HG03095 (cell line): ENCODE data around the gene IYD.

ENCODE experiments used
- ATAC-seq: cut with Tn5 transposase; IDR thresholded peaks from one replicate; pipeline ENCODE4 v1.9.1; 2021; ENCODE audit warnings: moderate library complexity; ENCODE audit not compliant: unreplicated experiment

Gene IYD

GRCh38 chr6:150394053-150394898, 25.5 kb downstream of the IYD start:
- no peak for ATAC-seq

- no peak for ATAC-seq
Measured at GRCh38 chr6:150394899-150395295, 26.1 kb downstream of the IYD start.

GRCh38 chr6:150395388-150396009, 26.7 kb downstream of the IYD start:
- no peak for ATAC-seq

GRCh38 chr6:150403458-150404246, 34.8 kb downstream of the IYD start:
- ATAC-seq = no peak

GRCh38 chr6:150406948-150407347, 38.1 kb downstream of the IYD start:
- ATAC-seq = no peak

GRCh38 chr6:150408842-150409241, 40.0 kb downstream of the IYD start:
- ATAC-seq = no peak

GRCh38 chr6:150409576-150410066, 40.8 kb downstream of the IYD start:
- no peak for ATAC-seq

- no peak for ATAC-seq
Measured at GRCh38 chr6:150410399-150410798, 41.6 kb downstream of the IYD start.

GRCh38 chr6:150410906-150411305, 42.1 kb downstream of the IYD start:
- no peak for ATAC-seq

- no peak for ATAC-seq
Measured at GRCh38 chr6:150412221-150412620, 43.4 kb downstream of the IYD start.

GRCh38 chr6:150413198-150413597, 44.4 kb downstream of the IYD start:
- no peak for ATAC-seq

GRCh38 chr6:150413781-150414281, 45.0 kb downstream of the IYD start:
- no peak for ATAC-seq

- ATAC-seq = no peak
Measured at GRCh38 chr6:150416128-150416527, 47.3 kb downstream of the IYD start.

GRCh38 chr6:150417250-150417649, 48.4 kb downstream of the IYD start:
- ATAC-seq = no peak

GRCh38 chr6:150417899-150418826, 49.4 kb downstream of the IYD start:
- ATAC-seq = no peak

GRCh38 chr6:150418827-150419594, 50.2 kb downstream of the IYD start:
- no peak for ATAC-seq

GRCh38 chr6:150420428-150420827, 51.6 kb downstream of the IYD start:
- no peak for ATAC-seq

- ATAC-seq = no peak
Measured at GRCh38 chr6:150420926-150421325, 52.1 kb downstream of the IYD start.

- ATAC-seq = no peak
Measured at GRCh38 chr6:150425508-150425907, 56.7 kb downstream of the IYD start.
